GM23248 (cell line): ENCODE data around the gene HOXB3.

Experiments
- EZH2 ChIP-seq: fragments of 200-600 bp; sonication (generic); IDR thresholded peaks from 2 replicates; pipeline ENCODE4 v1.6.1; 2018; ENCODE audit warnings: antibody characterized with exemption, mild to moderate bottlenecking; ENCODE audit not compliant: insufficient read depth, poor library complexity, severe bottlenecking
- EZH2phosphoT487 ChIP-seq: fragments of 200-600 bp; sonication (generic); IDR thresholded peaks from 2 replicates; pipeline ENCODE4 v1.6.1; 2018; ENCODE audit warnings: antibody characterized with exemption, moderate library complexity, mild to moderate bottlenecking, low read depth; ENCODE audit not compliant: insufficient read depth

- TF ChIP-seq EZH2phosphoT487 = no peak
- no peak for TF ChIP-seq EZH2
Observed at GRCh38 chr17:48505788-48506187, 84.3 kb downstream of the HOXB3 start.
